WTC11 (cell line): Measurements from ENCODE around the gene INTS2. TPM values are rescaled to one million over a fixed set of nuclear protein-coding genes. Genes with fewer than 3 reads are reported as not detected.

Experiments
- ATAC-seq: fragments of 200-7000 bp; cut with Tn5 transposase; 2 replicates; pipeline ENCODE4 v1.10.0; 2021; ENCODE audit warnings: mild to moderate bottlenecking, moderate library complexity
- CTCF ChIA-PET: fragments of 300-600 bp; sonication (Branson Sonifier 250); formaldehyde crosslinking; loops from one replicate; lab custom pipeline; 2021; ENCODE audit warnings: antibody characterized with exemption; lab: Charles Lee
- POLR2A ChIA-PET: fragments of 350-600 bp; sonication (Branson Sonifier 250); formaldehyde crosslinking; loops from one replicate; lab custom pipeline; 2021; ENCODE audit warnings: antibody characterized with exemption; lab: Charles Lee
- DNase-seq: peaks from one replicate; pipeline ENCODE4 v3.0.0; 2021; ENCODE audit warnings: low spot score
- H3K27ac Mint-ChIP-seq: 2 replicates; pipeline ENCODE4 v1.8.0; 2021; ENCODE audit warnings: mixed read lengths
- H3K27me3 Mint-ChIP-seq: 2 replicates; pipeline ENCODE4 v1.8.0; 2021; ENCODE audit warnings: low read depth, mild to moderate bottlenecking, moderate library complexity, mixed read lengths
- H3K36me3 Mint-ChIP-seq: 2 replicates; pipeline ENCODE4 v1.8.0; 2021; ENCODE audit warnings: mixed read lengths
- H3K4me1 Mint-ChIP-seq: 2 replicates; pipeline ENCODE4 v1.8.0; 2022; ENCODE audit warnings: mixed read lengths
- H3K4me3 Mint-ChIP-seq: 2 replicates; pipeline ENCODE4 v1.8.0; 2021; ENCODE audit warnings: mild to moderate bottlenecking, moderate library complexity, mixed read lengths
- H3K9me3 Mint-ChIP-seq: 2 replicates; pipeline ENCODE4 v1.8.0; 2021; ENCODE audit warnings: mixed read lengths
- CTCF ChIP-seq: fragments of 200-600 bp; IDR thresholded peaks from 2 replicates; pipeline ENCODE4 v1.8.0; 2022; ENCODE audit warnings: antibody characterized with exemption
- E2F5 ChIP-seq: sonication (generic); formaldehyde crosslinking; IDR thresholded peaks from 2 replicates; pipeline ENCODE4 v1.8.1; 2022; ENCODE audit warnings: mild to moderate bottlenecking, moderate library complexity, missing genetic modification reagents
- ELF4 ChIP-seq: sonication (generic); formaldehyde crosslinking; IDR thresholded peaks from 2 replicates; pipeline ENCODE4 v1.8.1; 2022; ENCODE audit warnings: low read depth, mild to moderate bottlenecking, moderate library complexity, missing genetic modification reagents
- ESRRA ChIP-seq: sonication (generic); formaldehyde crosslinking; IDR thresholded peaks from 2 replicates; pipeline ENCODE4 v1.8.1; 2022; ENCODE audit warnings: mild to moderate bottlenecking, missing genetic modification reagents, borderline replicate concordance
- HMGA2 ChIP-seq: fragments of 250-450 bp; sonication (Bioruptor Pico); IDR thresholded peaks from 2 replicates; pipeline ENCODE4 v1.4.0; 2021; ENCODE audit warnings: mild to moderate bottlenecking, moderate library complexity
- KAT7 ChIP-seq: sonication (generic); formaldehyde crosslinking; IDR thresholded peaks from 2 replicates; pipeline ENCODE4 v1.8.1; 2023; ENCODE audit warnings: missing genetic modification reagents, mild to moderate bottlenecking, borderline replicate concordance
- NR2C2 ChIP-seq: sonication (generic); formaldehyde crosslinking; IDR thresholded peaks from 2 replicates; pipeline ENCODE4 v1.8.0; 2022; ENCODE audit warnings: mild to moderate bottlenecking, missing genetic modification reagents
- NR3C1 ChIP-seq: sonication (generic); formaldehyde crosslinking; conservative IDR thresholded peaks from 2 replicates; pipeline ENCODE4 v1.8.1; 2023; ENCODE audit warnings: low read depth, mild to moderate bottlenecking, missing genetic modification reagents
- PREB ChIP-seq: sonication (generic); formaldehyde crosslinking; IDR thresholded peaks from 2 replicates; pipeline ENCODE4 v1.8.1; 2022; ENCODE audit warnings: mild to moderate bottlenecking, missing genetic modification reagents, moderate library complexity, borderline replicate concordance
- RELA ChIP-seq: sonication (generic); formaldehyde crosslinking; IDR thresholded peaks from 2 replicates; pipeline ENCODE4 v1.8.1; 2022; ENCODE audit warnings: missing genetic modification reagents, mild to moderate bottlenecking, borderline replicate concordance
- SMAD3 ChIP-seq: sonication (generic); formaldehyde crosslinking; IDR thresholded peaks from 2 replicates; pipeline ENCODE4 v1.8.0; 2022; ENCODE audit warnings: missing genetic modification reagents, mild to moderate bottlenecking, borderline replicate concordance
- SOX15 ChIP-seq: fragments of 250-450 bp; sonication (Bioruptor Pico); IDR thresholded peaks from 2 replicates; pipeline ENCODE4 v1.9.0; 2021; ENCODE audit warnings: mild to moderate bottlenecking
- TCF7 ChIP-seq: sonication (generic); formaldehyde crosslinking; IDR thresholded peaks from 2 replicates; pipeline ENCODE4 v1.8.0; 2022; ENCODE audit warnings: mild to moderate bottlenecking, low read depth, missing genetic modification reagents, moderate library complexity
- TEAD1 ChIP-seq: sonication (generic); formaldehyde crosslinking; IDR thresholded peaks from 2 replicates; pipeline ENCODE4 v1.8.0; 2022; ENCODE audit warnings: mild to moderate bottlenecking, missing genetic modification reagents
- ZBTB21 ChIP-seq: sonication (generic); formaldehyde crosslinking; IDR thresholded peaks from 2 replicates; pipeline ENCODE4 v1.8.1; 2023; ENCODE audit warnings: mild to moderate bottlenecking, missing genetic modification reagents, borderline replicate concordance
- ZNF232 ChIP-seq: sonication (generic); formaldehyde crosslinking; IDR thresholded peaks from 2 replicates; pipeline ENCODE4 v1.8.0; 2022; ENCODE audit warnings: mild to moderate bottlenecking, missing genetic modification reagents
- ZNF317 ChIP-seq: sonication (generic); formaldehyde crosslinking; IDR thresholded peaks from 2 replicates; pipeline ENCODE4 v1.8.1; 2023; ENCODE audit warnings: low read depth, mild to moderate bottlenecking, moderate library complexity, missing genetic modification reagents, borderline replicate concordance
- ZNF425 ChIP-seq: fragments of 250-450 bp; sonication (Bioruptor Pico); conservative IDR thresholded peaks from 2 replicates; pipeline ENCODE4 v1.9.0; 2021; ENCODE audit warnings: mild to moderate bottlenecking
- total RNA-seq: library from RNA; stranded (reverse); gene quantifications from 3 replicates; pipeline ENCODE4 v1.2.3, GENCODE V29; 2021
- TF ChIP-seq, protein P1 (sequence below): fragments of 250-450 bp; sonication (Bioruptor Pico); IDR thresholded peaks from 2 replicates; pipeline ENCODE4 v1.9.0; 2021; ENCODE audit warnings: moderate library complexity, mild to moderate bottlenecking, inconsistent platforms, borderline replicate concordance
- TF ChIP-seq, protein P2 (sequence below): sonication (generic); formaldehyde crosslinking; IDR thresholded peaks from 2 replicates; pipeline ENCODE4 v1.8.0; 2022; ENCODE audit warnings: mild to moderate bottlenecking, missing genetic modification reagents
- TF ChIP-seq, protein P3 (sequence below): sonication (generic); formaldehyde crosslinking; IDR thresholded peaks from 2 replicates; pipeline ENCODE4 v1.8.1; 2023; ENCODE audit warnings: mild to moderate bottlenecking, missing genetic modification reagents
- TF ChIP-seq, protein P4 (sequence below): sonication (generic); formaldehyde crosslinking; IDR thresholded peaks from 2 replicates; pipeline ENCODE4 v1.8.0; 2022; ENCODE audit warnings: mild to moderate bottlenecking, missing genetic modification reagents

INTS2 gene
- total RNA-seq, 1 experiment from 2014 or later, result 24.9 TPM

DNA sequence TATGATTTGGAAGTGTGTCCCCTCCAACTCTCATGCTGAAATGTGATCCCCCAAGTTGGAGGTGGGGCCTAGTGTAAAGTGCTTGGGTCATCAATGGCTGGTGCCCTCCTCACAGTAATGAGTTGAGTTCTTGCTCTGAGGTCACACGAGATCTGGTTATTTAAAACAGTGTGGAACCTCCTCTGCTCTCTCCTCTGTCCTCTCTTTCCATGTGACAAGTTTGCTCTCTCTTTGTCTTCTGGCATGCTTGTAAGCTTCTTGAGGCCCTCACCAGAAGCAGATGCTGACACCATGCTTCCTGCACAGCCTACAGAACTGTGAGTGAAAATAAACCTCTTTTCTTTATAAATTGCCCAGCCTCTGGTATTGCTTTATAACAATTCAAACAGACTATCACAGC, 84.3 kb downstream of the INTS2 start:
- ATAC-seq, result no peak
- TF ChIP-seq, protein P1, sequence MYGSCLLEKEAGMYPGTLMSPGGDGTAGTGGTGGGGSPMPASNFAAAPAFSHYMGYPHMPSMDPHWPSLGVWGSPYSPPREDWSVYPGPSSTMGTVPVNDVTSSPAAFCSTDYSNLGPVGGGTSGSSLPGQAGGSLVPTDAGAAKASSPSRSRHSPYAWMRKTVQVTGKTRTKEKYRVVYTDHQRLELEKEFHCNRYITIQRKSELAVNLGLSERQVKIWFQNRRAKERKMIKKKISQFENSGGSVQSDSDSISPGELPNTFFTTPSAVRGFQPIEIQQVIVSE (CRISPR knock-in tag), result no peak
- TF ChIP-seq NR2C2 (CRISPR knock-in tag), result no peak
- TF ChIP-seq ZNF425, result no peak
- TF ChIP-seq, protein P2, sequence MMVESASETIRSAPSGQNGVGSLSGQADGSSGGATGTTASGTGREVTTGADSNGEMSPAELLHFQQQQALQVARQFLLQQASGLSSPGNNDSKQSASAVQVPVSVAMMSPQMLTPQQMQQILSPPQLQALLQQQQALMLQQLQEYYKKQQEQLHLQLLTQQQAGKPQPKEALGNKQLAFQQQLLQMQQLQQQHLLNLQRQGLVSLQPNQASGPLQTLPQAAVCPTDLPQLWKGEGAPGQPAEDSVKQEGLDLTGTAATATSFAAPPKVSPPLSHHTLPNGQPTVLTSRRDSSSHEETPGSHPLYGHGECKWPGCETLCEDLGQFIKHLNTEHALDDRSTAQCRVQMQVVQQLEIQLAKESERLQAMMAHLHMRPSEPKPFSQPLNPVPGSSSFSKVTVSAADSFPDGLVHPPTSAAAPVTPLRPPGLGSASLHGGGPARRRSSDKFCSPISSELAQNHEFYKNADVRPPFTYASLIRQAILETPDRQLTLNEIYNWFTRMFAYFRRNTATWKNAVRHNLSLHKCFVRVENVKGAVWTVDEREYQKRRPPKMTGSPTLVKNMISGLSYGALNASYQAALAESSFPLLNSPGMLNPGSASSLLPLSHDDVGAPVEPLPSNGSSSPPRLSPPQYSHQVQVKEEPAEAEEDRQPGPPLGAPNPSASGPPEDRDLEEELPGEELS (CRISPR knock-in tag), result no peak
- TF ChIP-seq NR3C1, result no peak
- TF ChIP-seq, protein P3, sequence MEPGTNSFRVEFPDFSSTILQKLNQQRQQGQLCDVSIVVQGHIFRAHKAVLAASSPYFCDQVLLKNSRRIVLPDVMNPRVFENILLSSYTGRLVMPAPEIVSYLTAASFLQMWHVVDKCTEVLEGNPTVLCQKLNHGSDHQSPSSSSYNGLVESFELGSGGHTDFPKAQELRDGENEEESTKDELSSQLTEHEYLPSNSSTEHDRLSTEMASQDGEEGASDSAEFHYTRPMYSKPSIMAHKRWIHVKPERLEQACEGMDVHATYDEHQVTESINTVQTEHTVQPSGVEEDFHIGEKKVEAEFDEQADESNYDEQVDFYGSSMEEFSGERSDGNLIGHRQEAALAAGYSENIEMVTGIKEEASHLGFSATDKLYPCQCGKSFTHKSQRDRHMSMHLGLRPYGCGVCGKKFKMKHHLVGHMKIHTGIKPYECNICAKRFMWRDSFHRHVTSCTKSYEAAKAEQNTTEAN (CRISPR knock-in tag), result no peak
- TF ChIP-seq SMAD3, result no peak
- TF ChIP-seq CTCF, result no peak
- TF ChIP-seq TEAD1 (CRISPR knock-in tag), result no peak
- no peak for TF ChIP-seq TCF7 (CRISPR knock-in tag)
- TF ChIP-seq ESRRA (CRISPR knock-in tag), result no peak
- TF ChIP-seq, all 79 proteins: peak for 0
- Mint-ChIP-seq H3K4me3 (no peak overlapping the region), H3K9me3 (no peaks in the 10 kb centered on the region), H3K27ac (no peak overlapping the region), H3K27me3 (no peaks in the 10 kb centered on the region), H3K36me3 (peaks cover 42% of the 10 kb centered on the region), H3K4me1 (no peaks in the 10 kb centered on the region)
- DNase-seq, result no peak
- ChIA-PET CTCF (interaction anchor here (3.0 kb wide), 1 partner anchor 266 kb away, joined by 9 read pairs; no protein-coding TSS in a partner anchor), POLR2A (no interaction called here)

GRCh38 chr17:61842899-61843298, 84.9 kb downstream of the INTS2 start:
- Mint-ChIP-seq H3K27ac (no peak overlapping the region), H3K9me3 (no peaks in the 10 kb centered on the region), H3K4me3 (no peak overlapping the region), H3K4me1 (no peaks in the 10 kb centered on the region), H3K27me3 (no peaks in the 10 kb centered on the region), H3K36me3 (peaks cover 42% of the 10 kb centered on the region)
- CTCF ChIA-PET, result interaction anchor here (0.8 kb wide), 1 partner anchor 207 kb away, joined by 3 read pairs; no protein-coding TSS in a partner anchor
- POLR2A ChIA-PET, result no interaction called here
- ATAC-seq, result no peak
- TF ChIP-seq ZNF317 (CRISPR knock-in tag) (no peak), ZNF232 (CRISPR knock-in tag) (no peak), SMAD3 (no peak), RELA (CRISPR knock-in tag) (no peak), ZBTB21 (CRISPR knock-in tag) (no peak), SOX15 (CRISPR knock-in tag) (no peak), HMGA2 (CRISPR knock-in tag) (no peak), CTCF (no peak), E2F5 (CRISPR knock-in tag) (no peak), TEAD1 (CRISPR knock-in tag) (no peak), ELF4 (CRISPR knock-in tag) (no peak), KAT7 (CRISPR knock-in tag) (no peak), PREB (CRISPR knock-in tag) (no peak)
- TF ChIP-seq, protein P4, sequence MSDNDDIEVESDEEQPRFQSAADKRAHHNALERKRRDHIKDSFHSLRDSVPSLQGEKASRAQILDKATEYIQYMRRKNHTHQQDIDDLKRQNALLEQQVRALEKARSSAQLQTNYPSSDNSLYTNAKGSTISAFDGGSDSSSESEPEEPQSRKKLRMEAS, result no peak
- DNase-seq, result no peak
